Loucy (cell line): Measurements from ENCODE around the gene TSEN2.
A peak's percentile ranks its signal among the peaks of the same experiment; 100 is the strongest.

Experiments
- H2AFZ ChIP-seq: fragments of 200-600 bp; sonication (generic); 2 replicates; pipeline ENCODE4 v1.6.0; 2016; ENCODE audit warnings: antibody characterized with exemption, mild to moderate bottlenecking, low read length, moderate library complexity
- H3F3A ChIP-seq: fragments of 200-600 bp; 2 replicates; pipeline ENCODE4 v1.6.0; 2016; ENCODE audit warnings: antibody characterized with exemption, low read depth, mild to moderate bottlenecking
- H3K27me3 ChIP-seq: fragments of 200-600 bp; sonication (generic); 2 replicates; pipeline ENCODE4 v1.6.1; 2014; ENCODE audit warnings: low read length, mild to moderate bottlenecking; ENCODE audit not compliant: insufficient read depth, poor library complexity, severe bottlenecking
- H3K36me3 ChIP-seq: fragments of 200-600 bp; sonication (generic); 2 replicates; pipeline ENCODE4 v1.6.1; 2016; ENCODE audit warnings: low read length; ENCODE audit not compliant: insufficient read depth
- H3K4me1 ChIP-seq: fragments of 200-600 bp; sonication (generic); 2 replicates; pipeline ENCODE4 v1.5.1; 2014; ENCODE audit warnings: low read length, mild to moderate bottlenecking; ENCODE audit not compliant: insufficient read depth, poor library complexity, severe bottlenecking
- H3K4me2 ChIP-seq: fragments of 200-600 bp; sonication (generic); 2 replicates; pipeline ENCODE4 v1.6.0; 2014; ENCODE audit warnings: antibody characterized with exemption, low read length, low read depth, mild to moderate bottlenecking; ENCODE audit not compliant: poor library complexity, severe bottlenecking
- H3K4me3 ChIP-seq: fragments of 200-600 bp; sonication (generic); 2 replicates; pipeline ENCODE4 v1.5.1; 2014; ENCODE audit warnings: low read length, mild to moderate bottlenecking, mixed read lengths; ENCODE audit not compliant: poor library complexity, severe bottlenecking
- H3K79me2 ChIP-seq: fragments of 200-600 bp; sonication (generic); 2 replicates; pipeline ENCODE4 v1.6.1; 2014; ENCODE audit warnings: low read length; ENCODE audit not compliant: insufficient read depth
- H3K9ac ChIP-seq: fragments of 200-600 bp; sonication (generic); 2 replicates; pipeline ENCODE4 v1.6.0; 2014; ENCODE audit warnings: mild to moderate bottlenecking, low read depth, low read length, moderate library complexity; ENCODE audit not compliant: poor library complexity, severe bottlenecking
- H3K9me2 ChIP-seq: fragments of 200-600 bp; sonication (generic); replicated peaks from 2 replicates; pipeline ENCODE4 v1.6.1; 2016; ENCODE audit warnings: low read depth, low read length, mixed read lengths
- H3K9me3 ChIP-seq: fragments of 200-600 bp; sonication (generic); 2 replicates; pipeline ENCODE4 v1.6.1; 2014; ENCODE audit warnings: mild to moderate bottlenecking, antibody characterized with exemption, low read length, low read depth; ENCODE audit not compliant: insufficient read depth
- H4K20me1 ChIP-seq: fragments of 200-600 bp; sonication (generic); 2 replicates; pipeline ENCODE4 v1.6.0; 2014; ENCODE audit warnings: antibody characterized with exemption, low read length, mild to moderate bottlenecking; ENCODE audit not compliant: insufficient read depth, poor library complexity, severe bottlenecking
- EZH2phosphoT487 ChIP-seq: fragments of 200-600 bp; IDR thresholded peaks from 2 replicates; pipeline ENCODE4 v1.6.1; 2018; ENCODE audit warnings: antibody characterized with exemption, mild to moderate bottlenecking, moderate library complexity, borderline replicate concordance
- TF ChIP-seq, protein P1 (sequence below): fragments of 200-600 bp; sonication (generic); conservative IDR thresholded peaks from 2 replicates; pipeline ENCODE4 v1.5.1; 2014; ENCODE audit warnings: mild to moderate bottlenecking, antibody characterized with exemption, low read length

TSEN2 gene

DNA sequence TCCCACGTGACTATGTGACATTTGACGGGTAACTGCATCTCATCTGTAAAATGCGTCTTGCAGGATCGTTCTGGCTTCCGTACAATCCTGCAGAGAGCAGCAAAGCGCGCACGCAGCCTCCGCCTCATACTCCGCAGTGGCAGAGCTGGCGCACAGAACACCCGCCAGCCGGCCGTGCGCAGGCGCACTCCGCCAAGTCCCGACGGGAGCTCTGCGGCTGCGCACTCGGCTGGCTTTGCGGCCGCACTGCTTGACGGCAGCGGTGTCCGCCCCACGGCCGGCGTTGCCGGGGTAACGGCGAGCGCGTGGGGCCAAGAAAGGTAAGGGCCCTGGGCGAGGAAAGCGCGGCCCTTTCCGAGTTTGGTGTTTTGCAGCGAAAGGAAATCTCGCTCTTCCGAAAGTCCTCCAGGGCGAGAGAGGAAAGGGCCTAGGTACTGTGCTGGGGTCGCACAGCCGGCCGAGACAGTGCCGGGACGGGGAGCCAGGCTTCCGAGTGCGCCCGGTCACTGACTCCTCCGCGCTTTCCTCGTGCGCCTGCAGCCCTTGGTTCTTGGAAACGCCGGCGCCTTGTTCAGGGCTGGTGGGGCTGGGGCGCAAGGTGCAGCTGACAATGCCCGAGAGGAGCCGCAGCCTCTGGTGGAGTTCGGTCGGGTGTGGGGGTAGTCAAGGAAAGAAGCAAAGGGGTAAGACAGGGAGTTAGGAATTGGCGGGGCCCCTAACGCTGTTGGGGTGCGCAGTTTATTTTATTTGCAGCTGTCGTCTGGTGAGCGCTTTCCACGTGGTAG, at the start of gene TSEN2:
Gene TSEN2 (plus strand): TSS at position 283 of the 785 bp plus-strand sequence. CDS start 5,321 bp downstream, outside the sequence.
- Histone ChIP-seq H3K4me3 (peak within 1 kb of the TSS; percentile 86), H3K4me2 (peak within 1 kb of the TSS; percentile 99), H3K9me2 (no peaks in the 10 kb centered on the region), H3K4me1 (peaks cover 44% of the 10 kb centered on the region), H3K79me2 (peaks cover 13% of the 10 kb centered on the region), H3K36me3 (no peaks in the 10 kb centered on the region), H2AFZ (peak within 1 kb of the TSS; percentile 87), H3K9me3 (no peaks in the 10 kb centered on the region), H3F3A (no peaks in the 10 kb centered on the region), H3K27me3 (no peaks in the 10 kb centered on the region), H4K20me1 (no peaks in the 10 kb centered on the region), H3K9ac (peak within 1 kb of the TSS; percentile 89)
- TF ChIP-seq, protein P1, sequence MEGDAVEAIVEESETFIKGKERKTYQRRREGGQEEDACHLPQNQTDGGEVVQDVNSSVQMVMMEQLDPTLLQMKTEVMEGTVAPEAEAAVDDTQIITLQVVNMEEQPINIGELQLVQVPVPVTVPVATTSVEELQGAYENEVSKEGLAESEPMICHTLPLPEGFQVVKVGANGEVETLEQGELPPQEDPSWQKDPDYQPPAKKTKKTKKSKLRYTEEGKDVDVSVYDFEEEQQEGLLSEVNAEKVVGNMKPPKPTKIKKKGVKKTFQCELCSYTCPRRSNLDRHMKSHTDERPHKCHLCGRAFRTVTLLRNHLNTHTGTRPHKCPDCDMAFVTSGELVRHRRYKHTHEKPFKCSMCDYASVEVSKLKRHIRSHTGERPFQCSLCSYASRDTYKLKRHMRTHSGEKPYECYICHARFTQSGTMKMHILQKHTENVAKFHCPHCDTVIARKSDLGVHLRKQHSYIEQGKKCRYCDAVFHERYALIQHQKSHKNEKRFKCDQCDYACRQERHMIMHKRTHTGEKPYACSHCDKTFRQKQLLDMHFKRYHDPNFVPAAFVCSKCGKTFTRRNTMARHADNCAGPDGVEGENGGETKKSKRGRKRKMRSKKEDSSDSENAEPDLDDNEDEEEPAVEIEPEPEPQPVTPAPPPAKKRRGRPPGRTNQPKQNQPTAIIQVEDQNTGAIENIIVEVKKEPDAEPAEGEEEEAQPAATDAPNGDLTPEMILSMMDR = no peak
- TF ChIP-seq EZH2phosphoT487 = no peak

DNA sequence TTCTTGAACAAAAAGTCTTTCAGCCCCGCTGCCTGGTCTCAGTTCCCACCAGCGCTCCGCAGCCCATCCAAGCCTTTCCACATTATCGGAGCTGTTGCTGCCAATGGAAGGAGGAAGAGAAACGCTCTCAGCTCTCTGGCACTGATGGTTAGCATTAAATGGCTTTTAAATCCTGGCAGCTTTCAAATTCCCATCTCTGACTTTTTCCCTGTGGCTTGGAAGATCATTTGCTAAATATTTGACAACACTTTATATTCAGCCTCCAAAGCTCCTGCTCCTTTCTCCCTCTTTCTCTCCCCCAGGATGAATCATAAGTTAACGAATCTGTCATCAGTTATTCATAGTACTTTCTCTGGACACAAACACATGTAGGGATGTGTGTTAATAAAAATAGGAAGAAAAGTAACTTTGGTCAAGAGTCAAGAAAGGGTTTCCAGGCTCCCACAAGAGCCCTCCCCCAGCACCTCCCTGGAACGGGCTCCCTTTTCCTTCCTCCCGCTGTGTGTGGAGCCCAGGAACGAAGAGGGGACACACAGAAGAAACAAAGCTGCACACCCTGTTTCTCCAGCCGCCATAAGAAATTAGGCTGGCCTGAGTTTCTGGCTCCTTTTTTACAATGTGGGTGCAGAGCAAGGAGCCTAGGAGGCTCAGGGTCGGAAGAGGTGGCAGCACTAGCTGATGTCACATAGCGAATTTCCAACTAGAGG, 47.6 kb upstream of the TSEN2 start:
- Histone ChIP-seq H4K20me1 (no peaks in the 10 kb centered on the region), H3K9me2 (no peaks in the 10 kb centered on the region), H3K4me1 (no peaks in the 10 kb centered on the region), H3K9me3 (no peaks in the 10 kb centered on the region), H3K9ac (no peak overlapping the region), H3F3A (no peaks in the 10 kb centered on the region), H3K36me3 (no peaks in the 10 kb centered on the region), H3K27me3 (peaks cover 43% of the 10 kb centered on the region), H3K4me2 (no peak overlapping the region), H2AFZ (no peak overlapping the region), H3K4me3 (no peak overlapping the region), H3K79me2 (no peaks in the 10 kb centered on the region)
- no peak for TF ChIP-seq EZH2phosphoT487
- TF ChIP-seq, protein P1 = no peak

DNA sequence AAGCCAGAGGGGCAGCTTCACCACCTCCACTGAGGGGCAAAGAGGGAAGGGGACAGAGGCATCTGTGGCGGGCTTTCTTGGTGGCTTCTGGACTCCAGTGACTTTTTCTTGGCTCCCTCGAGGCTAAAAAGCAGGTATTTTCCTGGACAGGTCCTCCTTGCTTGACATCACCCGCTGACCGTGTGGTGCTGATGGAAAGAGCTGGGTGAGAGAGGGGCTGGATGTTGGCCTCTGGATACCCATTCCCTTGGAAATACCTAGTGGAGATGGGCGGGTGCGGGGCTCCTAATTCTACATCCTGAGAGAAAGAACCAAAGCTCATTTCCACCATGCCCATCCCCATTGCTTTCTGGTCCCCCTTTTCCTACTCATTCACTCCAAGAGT, 47.1 kb upstream of the TSEN2 start:
- peaks cover 38% of the 10 kb centered on the region for H3K27me3 ChIP-seq
- H3K9me3 ChIP-seq = no peaks in the 10 kb centered on the region
- no peaks in the 10 kb centered on the region for H3K4me1 ChIP-seq
- TF ChIP-seq, protein P1 = no peak
- H3K4me3 ChIP-seq = no peak overlapping the region
- no peaks in the 10 kb centered on the region for H3K79me2 ChIP-seq
- no peak overlapping the region for H3K9ac ChIP-seq
- no peaks in the 10 kb centered on the region for H3K36me3 ChIP-seq
- H2AFZ ChIP-seq = no peak overlapping the region
- no peaks in the 10 kb centered on the region for H3K9me2 ChIP-seq
- H3F3A ChIP-seq = no peaks in the 10 kb centered on the region
- H3K4me2 ChIP-seq = no peak overlapping the region
- no peaks in the 10 kb centered on the region for H4K20me1 ChIP-seq
